HG03342 (cell line): ENCODE data around the gene TM2D1.
"Not testable (repeated sequence)": the region's sequence is repeated elsewhere in the genome, so short reads cannot be mapped to it uniquely, and the experiment has no call there.

Experiments
- ATAC-seq: cut with Tn5 transposase; IDR thresholded peaks from one replicate; pipeline ENCODE4 v1.9.1; 2021; ENCODE audit warnings: mild to moderate bottlenecking, moderate library complexity; ENCODE audit not compliant: unreplicated experiment

The TM2D1 gene

DNA sequence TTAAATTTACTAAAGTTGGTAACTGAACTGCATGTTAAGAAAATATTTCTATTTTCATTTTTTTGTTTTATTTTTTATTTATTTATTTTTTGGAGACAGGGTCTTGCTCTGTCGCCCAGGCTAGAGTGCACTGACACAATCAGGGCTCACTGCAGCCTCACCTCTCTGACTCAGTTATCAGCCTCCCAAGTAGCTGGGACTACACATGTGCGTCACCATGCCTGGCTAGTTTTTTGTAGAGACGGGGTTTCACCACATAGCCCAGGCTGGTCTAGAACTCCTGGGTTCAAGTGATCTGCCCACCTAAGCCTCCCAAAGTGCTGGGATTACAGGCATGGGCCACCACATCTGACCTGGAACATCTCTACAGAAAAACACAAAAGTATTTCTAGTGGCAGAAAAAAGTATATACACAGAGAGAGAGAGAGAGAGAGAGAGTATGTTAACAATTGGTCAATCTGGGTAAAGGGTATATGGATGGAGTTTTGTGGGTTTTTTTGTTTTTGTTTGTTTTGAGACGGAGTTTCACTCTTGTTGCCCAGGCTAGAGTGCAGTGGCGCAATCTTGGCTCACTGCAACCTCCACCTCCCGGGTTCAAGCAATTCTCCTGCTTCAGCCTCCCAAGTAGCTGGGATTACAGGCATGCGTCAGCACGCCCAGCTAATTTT, 5.8 kb downstream of the TM2D1 start:
- not testable (repeated sequence) for ATAC-seq

DNA sequence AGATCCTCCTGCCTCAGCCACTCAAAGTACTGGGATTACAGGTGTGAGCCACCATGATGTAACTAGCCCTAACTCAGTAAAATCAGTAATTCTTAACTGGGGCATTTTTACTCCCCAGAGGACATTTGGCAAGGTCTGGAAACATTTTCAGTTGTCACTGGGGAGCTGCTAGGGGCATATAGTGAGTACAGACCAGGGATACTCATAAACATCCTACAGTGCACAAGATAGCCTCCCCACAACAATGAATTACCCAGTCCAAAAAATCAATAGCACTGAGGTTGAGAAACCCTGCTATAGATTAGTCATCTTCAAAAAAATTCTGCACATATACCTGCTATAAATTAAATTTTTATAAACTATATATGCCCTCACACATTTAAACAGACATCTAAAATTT, 13.0 kb downstream of the TM2D1 start:
- no peak for ATAC-seq

DNA sequence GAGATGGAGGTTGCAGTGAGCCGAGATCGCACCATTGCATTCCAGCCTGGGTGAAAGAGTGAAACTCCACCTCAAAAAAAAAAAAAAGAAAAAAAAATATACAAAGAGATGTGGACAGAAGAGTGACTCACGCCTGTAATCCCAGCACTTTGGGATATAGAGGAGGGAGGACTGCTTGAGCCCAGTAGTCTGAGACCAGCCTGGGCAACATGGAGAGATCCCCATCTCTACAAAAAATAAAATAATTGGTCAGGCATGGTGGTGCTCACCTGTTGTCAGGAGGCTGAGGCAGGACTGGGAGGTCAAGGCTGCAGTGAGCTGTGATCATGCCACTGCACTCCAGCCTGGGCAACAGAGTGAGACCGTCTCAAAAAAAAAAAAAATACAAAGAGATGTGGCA, 13.7 kb downstream of the TM2D1 start:
- not testable (repeated sequence) for ATAC-seq

DNA sequence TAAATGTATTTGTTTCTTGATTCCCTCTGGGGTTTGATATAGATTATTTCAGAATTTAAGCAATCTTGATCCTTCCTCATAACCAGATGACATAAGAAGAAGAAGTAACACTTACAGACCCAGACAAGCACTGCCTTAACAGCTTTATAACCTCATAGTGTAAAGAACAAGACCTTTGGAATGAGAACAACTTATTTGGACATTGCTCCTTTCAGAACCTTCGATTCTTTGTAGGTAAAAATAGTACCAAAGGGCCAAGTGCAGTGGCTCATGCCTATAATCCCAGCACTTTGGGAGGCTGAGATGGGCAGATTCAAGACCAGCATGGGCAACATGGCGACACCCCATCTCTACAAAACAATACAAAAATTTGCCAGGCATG, 15.0 kb downstream of the TM2D1 start:
- ATAC-seq: no peak

DNA sequence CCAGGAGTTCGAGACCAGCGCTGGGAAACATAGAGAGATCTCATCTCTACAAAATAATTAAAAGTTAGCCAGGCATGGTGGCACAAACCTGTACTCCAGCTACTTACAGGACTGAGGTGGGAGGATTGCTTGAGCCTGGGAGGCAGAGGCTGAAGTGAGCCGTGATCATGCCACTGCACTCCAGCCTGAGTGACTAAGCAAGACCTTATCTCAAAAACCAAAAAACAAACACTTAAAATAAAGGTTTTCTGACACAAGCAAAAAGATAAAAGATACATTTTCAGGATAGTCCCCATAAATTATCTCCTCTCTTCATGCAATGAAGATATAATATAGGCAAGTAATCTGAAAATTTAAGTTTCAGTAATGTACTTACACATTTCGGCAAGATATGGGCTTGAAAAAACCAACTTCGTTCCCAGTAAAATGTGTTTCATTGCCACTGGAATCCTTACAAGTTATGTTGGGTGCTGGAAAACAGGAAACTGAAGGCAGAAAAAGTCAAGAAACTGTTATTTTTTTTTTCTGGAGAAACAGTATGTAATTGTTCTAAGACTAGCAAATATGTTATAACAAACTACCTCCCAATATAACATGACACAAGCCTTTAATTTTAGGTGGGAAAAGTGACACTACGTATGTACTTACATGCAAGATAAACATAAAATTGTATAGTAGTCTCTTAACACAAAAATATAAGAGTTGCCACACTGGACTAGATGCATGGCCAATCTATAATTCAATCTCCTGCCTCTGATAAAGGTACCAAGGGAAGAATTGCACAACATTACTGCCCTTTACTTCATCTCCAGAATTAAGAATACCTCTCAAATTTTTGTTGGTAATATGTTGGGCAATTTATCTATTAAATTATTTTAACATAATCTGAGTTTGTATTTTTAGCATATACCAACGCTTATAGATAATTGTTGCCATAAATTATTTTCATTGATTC, 15.7 kb downstream of the TM2D1 start:
- no peak for ATAC-seq

DNA sequence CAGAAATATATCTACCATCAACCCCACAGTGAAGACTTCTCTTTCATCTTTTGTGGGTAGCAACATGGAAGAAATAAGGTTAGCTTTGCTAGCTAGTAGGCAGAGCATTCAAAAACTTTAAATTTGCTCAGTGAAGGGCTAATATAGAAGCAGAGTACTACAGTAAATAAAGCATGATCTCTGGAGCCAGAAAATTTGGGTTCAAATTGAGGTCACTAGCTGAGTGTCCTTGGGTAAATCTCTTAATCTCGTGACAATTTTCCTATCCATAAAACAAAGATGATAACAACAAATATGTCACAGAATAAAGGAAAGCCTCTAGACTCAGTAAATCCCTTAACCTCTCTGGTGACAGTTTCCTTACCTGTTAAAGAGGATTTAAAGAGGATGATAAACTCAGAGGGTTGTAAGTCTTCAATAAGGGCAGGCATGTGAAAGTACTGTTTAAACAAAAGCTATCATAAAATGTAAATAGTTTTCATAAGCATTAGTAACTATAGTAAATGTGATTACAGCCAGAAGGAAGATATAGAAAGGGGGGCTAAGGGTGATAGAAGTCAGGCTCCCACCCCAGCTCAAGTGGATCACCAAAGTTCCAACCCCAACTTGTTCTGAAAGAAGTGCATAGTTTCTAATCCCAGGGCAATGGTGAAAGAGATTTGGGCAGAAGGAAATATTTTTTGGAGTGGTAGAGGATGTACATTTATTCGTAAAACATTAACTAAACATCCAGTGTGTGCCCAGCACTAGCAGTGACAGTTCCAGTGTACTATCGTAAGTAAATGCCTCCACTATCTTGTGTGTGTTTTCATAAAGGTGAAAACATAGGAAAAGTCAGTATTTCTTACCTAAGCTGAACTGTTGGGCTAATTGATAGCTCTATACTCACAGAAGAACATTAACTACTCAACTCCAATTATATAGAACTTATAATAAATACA, 24.8 kb downstream of the TM2D1 start:
- no peak for ATAC-seq

DNA sequence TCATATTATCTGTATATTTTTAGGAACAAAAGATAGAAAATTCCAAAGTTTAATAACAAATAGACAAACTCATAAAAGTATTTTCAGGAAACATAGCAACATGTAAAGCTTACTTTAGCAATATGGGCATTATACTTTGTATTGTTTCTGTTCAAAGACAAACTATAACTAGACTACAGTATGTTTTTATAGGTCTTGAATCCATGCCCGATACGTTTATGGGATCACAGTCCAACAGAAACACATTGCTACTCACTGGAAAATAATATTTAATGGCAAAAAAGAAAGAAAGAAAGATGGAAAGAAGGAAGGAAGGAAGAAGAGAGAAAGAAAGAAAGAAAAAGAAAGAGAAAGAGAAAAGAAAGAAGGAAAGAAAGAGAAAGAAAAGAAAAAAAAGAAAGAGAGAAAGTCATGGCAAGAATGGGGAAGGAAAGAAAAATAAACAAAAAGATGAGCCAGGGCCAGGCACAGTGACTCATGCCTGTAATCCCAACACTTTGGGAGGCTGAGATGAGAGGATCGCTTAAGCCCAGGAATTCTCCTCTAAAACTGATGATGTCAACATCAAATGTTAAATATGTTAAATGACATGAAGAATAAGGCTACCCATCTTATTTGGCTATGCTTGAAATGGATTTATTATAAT, 32.7 kb downstream of the TM2D1 start:
- no peak for ATAC-seq

DNA sequence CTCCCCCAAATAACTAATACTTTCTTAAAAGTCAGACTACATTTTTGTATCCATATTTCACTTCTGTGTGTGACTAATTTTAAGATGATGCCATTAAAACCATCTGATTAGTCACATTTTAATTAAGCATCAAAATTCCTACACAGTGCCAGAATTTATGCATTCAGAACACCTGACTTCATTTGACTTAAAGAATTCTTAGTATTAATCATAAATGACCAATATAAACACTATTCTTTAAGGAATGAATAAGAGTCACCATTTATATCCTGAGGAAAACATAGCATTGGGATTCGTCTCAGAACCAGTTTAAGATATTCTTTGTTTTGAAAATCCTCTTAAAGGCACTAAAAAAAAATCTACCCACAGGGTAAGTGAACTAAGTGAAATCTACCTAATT, 37.0 kb downstream of the TM2D1 start:
- no peak for ATAC-seq

DNA sequence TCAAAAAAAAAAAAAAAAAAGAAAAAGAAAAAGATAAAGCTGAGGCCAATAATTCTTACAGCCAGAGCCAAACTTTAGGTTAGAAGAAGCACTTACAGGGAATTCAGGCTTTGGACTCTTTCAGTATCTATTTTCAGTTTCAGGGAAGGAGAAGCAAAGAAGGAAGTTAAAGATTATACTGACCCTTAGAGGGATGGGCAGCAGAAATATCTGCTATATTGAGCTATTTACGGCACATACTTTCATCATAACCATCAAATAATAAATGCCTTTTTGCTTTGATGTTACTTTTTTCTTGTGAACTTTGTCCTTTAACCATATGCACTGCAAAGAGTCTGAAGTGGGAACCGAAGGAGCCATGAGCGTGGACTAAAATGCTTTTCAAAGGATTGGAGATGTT, 42.0 kb downstream of the TM2D1 start:
- no peak for ATAC-seq

DNA sequence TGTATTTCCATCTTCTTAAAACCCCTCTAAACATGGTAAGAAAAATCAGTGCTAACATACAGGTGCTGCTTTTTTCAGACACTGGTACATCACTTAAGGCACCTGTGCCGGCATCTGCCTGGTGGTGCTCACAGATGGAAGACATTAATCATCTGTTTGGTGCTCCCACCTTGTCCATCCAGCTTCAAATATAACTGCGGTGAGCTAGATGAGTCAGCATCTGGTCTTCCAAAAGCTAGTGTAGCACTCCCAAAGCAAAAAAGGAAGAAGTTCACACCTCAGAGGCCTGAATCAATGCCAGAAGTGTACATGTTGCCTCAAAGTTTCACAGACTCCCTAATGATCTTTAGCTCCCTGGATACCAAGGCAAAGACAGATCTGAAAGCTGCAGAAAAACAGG, 44.4 kb downstream of the TM2D1 start:
- no peak for ATAC-seq

DNA sequence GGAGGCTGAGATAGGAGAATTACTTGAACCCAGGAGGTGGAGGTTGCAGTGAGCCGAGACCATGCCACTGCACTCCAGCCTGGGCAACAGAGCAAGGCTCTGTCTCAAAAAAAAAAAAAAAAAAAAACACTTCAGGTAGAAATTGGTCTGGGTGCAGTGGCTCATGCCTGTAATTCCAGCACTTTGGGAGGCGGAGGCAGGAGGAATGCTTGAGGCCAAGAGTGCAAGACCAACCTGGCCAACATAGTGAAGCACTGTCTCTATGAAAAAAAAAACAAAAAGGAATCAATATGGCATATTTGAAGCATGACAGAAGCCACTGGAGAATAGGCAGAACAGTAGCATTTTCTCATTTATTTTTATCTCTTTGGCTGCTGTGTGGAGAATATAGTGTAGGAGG, 48.1 kb downstream of the TM2D1 start:
- not testable (repeated sequence) for ATAC-seq

DNA sequence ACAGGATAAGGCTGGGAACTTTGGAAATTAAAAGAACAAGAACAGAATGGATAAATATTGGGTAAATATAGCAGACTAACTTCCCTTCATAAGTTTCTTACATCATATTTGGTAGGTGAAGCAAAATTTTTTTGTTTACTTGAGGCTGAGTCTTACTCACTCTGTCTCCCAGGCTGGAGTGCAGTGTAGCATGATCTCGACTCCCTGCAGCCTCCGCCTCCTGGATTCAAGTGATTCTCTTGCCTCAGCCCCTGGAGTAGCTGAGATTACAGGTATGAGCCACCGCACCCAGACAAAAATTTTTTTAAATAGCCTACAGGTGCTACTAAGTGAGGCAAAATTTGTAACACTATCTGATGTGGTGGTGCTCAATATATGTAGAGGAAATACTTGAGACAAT, 50.7 kb downstream of the TM2D1 start:
- ATAC-seq: no peak

DNA sequence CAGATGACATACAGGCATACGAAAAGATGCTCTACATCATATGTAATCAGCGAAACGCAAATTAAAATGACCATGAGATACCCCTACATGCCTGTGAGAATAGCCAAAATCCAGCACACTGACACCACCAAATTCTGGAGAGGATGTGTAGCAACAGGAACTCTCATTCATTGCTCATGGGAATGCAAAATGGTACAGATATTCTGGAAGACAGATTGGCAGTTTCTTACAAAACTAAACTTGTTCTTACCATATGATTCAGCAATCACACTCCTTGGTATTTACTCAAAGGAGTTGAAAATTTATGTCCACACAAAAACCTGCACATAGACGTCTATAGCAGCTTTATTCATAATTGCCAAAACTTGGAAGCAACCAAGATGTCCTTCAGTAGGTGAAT, 52.6 kb downstream of the TM2D1 start:
- ATAC-seq: no peak

DNA sequence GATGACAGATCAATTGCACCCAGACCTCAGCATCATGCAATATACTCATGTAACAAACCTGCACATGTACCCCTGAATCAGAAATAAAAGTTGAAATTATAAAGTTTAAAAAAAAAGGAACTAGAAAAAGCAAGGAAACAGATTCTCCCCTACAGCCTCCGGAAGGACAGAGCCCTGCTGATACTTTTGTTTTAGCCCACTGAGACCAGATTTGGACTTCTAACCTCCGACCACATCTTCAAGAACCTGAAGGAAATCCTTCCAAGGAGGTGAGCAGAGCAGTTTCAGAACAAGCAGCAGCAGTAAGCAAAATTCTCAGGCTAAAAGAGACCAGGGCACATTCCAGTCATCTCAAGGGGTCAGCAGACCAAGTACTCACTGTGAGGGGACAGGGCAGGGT, 54.5 kb downstream of the TM2D1 start:
- no peak for ATAC-seq

DNA sequence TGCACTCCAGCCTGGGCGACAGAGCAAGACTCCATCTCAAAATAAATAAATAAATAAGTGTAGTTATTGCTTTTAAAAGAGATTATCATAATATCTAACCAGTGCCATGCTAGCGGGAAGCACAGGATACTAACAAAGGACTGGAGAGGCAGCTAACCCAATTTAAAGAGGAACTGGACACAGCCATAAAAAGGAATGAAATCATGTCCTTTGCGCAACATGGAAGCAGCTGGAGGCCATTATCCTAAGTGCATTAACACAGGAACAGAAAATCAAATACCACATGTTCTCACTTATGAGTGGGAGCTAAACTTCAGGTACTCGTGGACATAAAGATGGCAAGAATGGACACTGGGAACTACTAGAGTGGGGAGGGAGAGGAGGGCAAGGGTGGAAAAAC, 54.9 kb downstream of the TM2D1 start:
- no peak for ATAC-seq

DNA sequence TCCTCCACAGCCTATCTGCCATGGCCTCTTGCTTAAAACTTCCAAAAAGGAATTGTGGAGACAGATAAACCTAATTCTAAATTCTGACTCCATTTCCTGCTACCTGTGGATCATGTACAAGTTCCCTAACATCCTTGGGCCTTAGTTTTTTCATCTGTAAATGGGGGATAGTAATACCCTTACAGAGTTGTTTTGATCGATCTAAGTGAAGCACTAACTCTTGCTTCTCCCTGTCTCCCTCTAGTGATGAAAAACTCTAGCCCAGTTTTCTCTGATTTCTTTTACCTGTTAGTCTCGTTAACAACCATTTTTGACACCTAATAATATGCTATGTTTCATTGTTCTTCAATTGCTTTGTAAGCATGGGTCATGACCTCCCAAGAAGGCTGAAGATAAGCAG, 65.9 kb downstream of the TM2D1 start:
- ATAC-seq: no peak

DNA sequence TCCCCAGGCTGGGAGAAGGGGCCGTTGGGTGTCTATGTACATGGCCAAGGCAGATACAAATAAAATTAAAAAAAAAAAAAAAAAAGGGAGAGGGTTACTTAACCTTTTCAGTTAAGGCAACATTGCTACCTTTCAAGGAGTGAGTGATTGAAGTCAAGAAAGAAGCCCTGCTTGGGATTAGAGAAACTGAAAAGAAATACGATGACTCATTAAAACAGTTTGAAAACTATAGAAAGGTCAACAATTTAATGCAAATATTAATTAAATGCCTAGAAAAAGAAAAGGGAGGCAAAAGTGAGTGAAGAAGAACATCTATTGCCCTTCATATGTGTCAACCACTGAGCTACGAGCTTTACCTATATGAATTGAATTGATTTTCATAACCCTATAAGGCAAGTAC, 69.5 kb downstream of the TM2D1 start:
- ATAC-seq: no peak

DNA sequence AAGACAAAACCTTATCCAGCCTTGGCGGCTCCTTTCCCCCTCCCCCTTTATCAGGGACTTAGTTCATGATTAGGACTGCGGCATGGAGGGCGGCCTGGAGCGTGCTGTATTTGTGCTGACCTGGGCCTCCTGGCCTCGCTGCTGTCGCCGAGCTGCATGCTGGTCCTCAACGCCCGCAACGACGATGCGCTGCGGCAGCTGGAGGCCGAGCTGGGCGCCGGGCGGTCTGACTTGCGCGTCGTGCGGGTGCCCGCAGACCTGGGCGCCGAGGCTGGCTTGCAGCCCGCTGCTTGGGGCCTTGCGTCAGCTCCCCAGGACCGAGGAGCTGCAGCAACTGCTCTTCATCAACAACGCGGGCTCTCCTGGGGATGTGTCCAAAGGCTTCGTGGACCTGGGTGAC, 70.9 kb downstream of the TM2D1 start:
- ATAC-seq: no peak

DNA sequence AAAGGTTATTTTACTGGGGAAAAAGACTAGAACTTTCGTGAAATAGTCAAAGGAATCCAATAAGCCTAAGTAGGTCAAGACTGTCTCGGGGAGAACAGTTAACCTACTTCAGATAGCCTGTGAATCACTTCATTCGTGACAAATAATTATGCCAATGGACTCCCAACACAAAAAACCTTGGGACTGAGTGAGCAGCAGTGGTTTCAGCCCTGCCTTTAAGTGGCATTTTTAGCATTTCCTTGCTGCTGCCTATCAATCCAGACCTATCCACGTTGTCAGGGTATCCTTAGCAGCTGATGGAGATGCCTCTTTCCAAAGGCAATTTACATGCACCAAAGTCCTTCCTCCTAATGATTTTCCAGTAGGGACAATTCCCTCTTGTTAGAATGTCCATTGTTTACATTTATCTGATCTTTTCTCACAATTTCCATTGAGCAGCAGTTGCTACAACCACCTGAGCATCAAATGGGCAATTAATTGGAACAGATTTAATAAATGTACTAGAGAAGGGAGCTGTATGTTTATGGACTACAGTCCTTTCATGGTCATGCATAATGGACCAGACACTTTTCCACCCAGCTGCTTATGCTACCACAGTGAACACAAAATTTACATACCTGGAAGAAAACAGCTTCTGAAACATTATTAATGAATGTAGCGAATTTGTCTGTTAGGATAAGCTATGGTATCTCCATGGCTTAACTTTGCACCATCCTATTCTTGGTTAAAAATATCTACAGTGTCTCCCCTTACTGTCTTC, 75.8 kb downstream of the TM2D1 start:
- no peak for ATAC-seq

DNA sequence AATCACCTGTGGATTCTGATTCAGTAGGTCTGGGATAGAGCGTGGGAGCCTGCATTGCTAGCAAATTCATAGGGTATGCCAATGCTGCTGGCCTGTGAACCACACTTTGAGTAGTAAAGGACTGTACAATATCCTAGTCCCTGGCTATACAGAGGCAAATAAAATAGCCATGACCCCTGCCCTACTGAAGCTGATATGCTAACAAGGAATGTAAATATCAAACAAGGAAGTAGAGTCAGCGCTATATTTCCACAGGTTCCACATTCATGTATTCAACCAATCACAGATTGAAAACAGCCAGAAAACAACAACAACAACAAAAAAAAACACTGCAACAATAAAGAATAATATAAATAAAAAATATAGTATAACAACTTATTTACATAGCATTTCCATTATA, 77.8 kb downstream of the TM2D1 start:
- ATAC-seq: no peak
